Epithelial cell of proximal tubule (primary cell): ENCODE measurements around the gene CFAP20. TPM values are rescaled to one million over a fixed set of nuclear protein-coding genes. Genes with fewer than 3 reads are reported as not detected.
"Not testable (repeated sequence)": the region's sequence is repeated elsewhere in the genome, so short reads cannot be mapped to it uniquely, and the experiment has no call there.

Experiments
- DNase-seq: peaks from one replicate; pipeline ENCODE4 v3.0.0-alpha.2; 2011; ENCODE audit warnings: low read depth
- H3K4me3 ChIP-seq: 2 replicates; pipeline ENCODE4 v1.5.1; 2011; ENCODE audit warnings: low read depth, mild to moderate bottlenecking, low read length
- CTCF ChIP-seq: conservative IDR thresholded peaks from 2 replicates; pipeline ENCODE4 v1.5.1; 2012; ENCODE audit warnings: low read depth, mild to moderate bottlenecking, low read length
- total RNA-seq: library from RNA; depleted of rRNA; stranded (reverse); fragments of >200 nt; gene quantifications from 2 replicates; pipeline ENCODE4 v1.2.3, GENCODE V29; 2015

The CFAP20 gene
- total RNA-seq, 1 donor from 2014 or later: 38.6 TPM

GRCh38 chr16:58099097-58099955 is 29.9 kb downstream of the CFAP20 start:
- H3K4me3 ChIP-seq: no peak overlapping the region
- no peak for TF ChIP-seq CTCF
- no peak for DNase-seq

- TF ChIP-seq CTCF: no peak
- no peak overlapping the region for H3K4me3 ChIP-seq
Observed at GRCh38 chr16:58098207-58099096, 30.7 kb downstream of the CFAP20 start.

GRCh38 chr16:58096249-58096648 is 32.9 kb downstream of the CFAP20 start:
- TF ChIP-seq CTCF: no peak
- no peak overlapping the region for H3K4me3 ChIP-seq
- no peak for DNase-seq

More at GRCh38 chr16:58098207-58099096, 30.7 kb downstream of the CFAP20 start:
- no peak for DNase-seq

- H3K4me3 ChIP-seq, DNase-seq: not testable (repeated sequence)
Observed at GRCh38 chr16:58095575-58095960, 33.6 kb downstream of the CFAP20 start.

GRCh38 chr16:58094791-58095574 is 34.2 kb downstream of the CFAP20 start:
- no peak for DNase-seq
- TF ChIP-seq CTCF: no peak
- no peak overlapping the region for H3K4me3 ChIP-seq

GRCh38 chr16:58094026-58094425 is 35.2 kb downstream of the CFAP20 start:
- no peak for DNase-seq
- TF ChIP-seq CTCF: no peak
- no peak overlapping the region for H3K4me3 ChIP-seq

- DNase-seq, H3K4me3 ChIP-seq: not testable (repeated sequence)
Observed at GRCh38 chr16:58090396-58090795, 38.8 kb downstream of the CFAP20 start.
